Measurements from ENCODE around the gene MCHR2.

MCHR2 gene

DNA sequence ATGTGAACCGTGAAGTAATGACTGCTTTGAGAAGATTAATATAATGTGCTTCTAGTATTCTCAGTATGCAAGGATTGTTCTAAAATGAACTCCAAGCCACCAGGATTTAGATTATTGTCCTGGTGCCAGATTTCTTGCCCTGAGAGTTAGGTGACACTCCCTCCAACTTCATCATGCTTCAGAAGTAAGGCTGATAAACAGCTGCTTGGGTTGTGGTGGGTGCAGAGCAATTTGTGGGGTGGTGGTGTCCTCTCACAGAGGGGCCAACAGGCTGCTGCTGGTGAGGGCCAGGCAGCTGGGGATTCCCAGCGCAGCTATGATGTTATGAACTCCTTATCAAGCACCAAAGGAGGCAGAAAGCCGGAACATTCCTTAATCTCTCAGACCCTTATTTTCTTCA is 114.6 kb downstream of the MCHR2 start:
- H3K4me3 ChIP-seq (replicated peaks; ENCODE audit: insufficient read depth, low read length), result no peak overlapping the region
- DNase-seq (ENCODE audit: low read depth in 1 of 2, low spot score in 1 of 2), result no peak
- H3K27ac ChIP-seq (replicated peaks), result no peak overlapping the region
- H3K27me3 ChIP-seq (ENCODE audit: insufficient read depth, poor library complexity, severe bottlenecking), result peaks cover 3% of the 10 kb centered on the region
- TF ChIP-seq REST (IDR thresholded peaks at IDR 0.05; ENCODE audit: insufficient replicate concordance, low read depth), result no peak
- no peak for TF ChIP-seq POLR2AphosphoS5 (IDR thresholded peaks at IDR 0.05; ENCODE audit: low read depth)
- no peak for TF ChIP-seq GABPA (IDR thresholded peaks at IDR 0.05; ENCODE audit: low read depth)
- no peak for TF ChIP-seq CTCF (IDR thresholded peaks at IDR 0.05; ENCODE audit: insufficient read depth, low read length)
- no peak for TF ChIP-seq SPI1 (IDR thresholded peaks at IDR 0.05; ENCODE audit: borderline replicate concordance, low read depth)

- DNase-seq (ENCODE audit: low read depth in 1 of 2, low spot score in 1 of 2), result no peak
- no peak overlapping the region for H3K27ac ChIP-seq (replicated peaks)
Observed at GRCh38 chr6:99875068-99875467, 119.0 kb downstream of the MCHR2 start.

GRCh38 chr6:99873084-99873483 is 120.9 kb downstream of the MCHR2 start:
- H3K4me3 ChIP-seq (replicated peaks; ENCODE audit: insufficient read depth, low read length), result no peak overlapping the region
- no peak overlapping the region for H3K27ac ChIP-seq (replicated peaks)
- H3K27me3 ChIP-seq (ENCODE audit: insufficient read depth, poor library complexity, severe bottlenecking), result peaks cover 19% of the 10 kb centered on the region
- no peak for TF ChIP-seq CTCF (IDR thresholded peaks at IDR 0.05; ENCODE audit: insufficient read depth, low read length)
- no peak for TF ChIP-seq GABPA (IDR thresholded peaks at IDR 0.05; ENCODE audit: low read depth)
- no peak for TF ChIP-seq REST (IDR thresholded peaks at IDR 0.05; ENCODE audit: insufficient replicate concordance, low read depth)
- TF ChIP-seq SPI1 (IDR thresholded peaks at IDR 0.05; ENCODE audit: borderline replicate concordance, low read depth), result no peak
- no peak for TF ChIP-seq POLR2AphosphoS5 (IDR thresholded peaks at IDR 0.05; ENCODE audit: low read depth)
- no peak for DNase-seq (ENCODE audit: low read depth in 1 of 2, low spot score in 1 of 2)

More at GRCh38 chr6:99875068-99875467, 119.0 kb downstream of the MCHR2 start:
- Histone ChIP-seq H3K27me3 (ENCODE audit: insufficient read depth, poor library complexity, severe bottlenecking) (peaks cover 9% of the 10 kb centered on the region), H3K4me3 (replicated peaks; ENCODE audit: insufficient read depth, low read length) (no peak overlapping the region)
- TF ChIP-seq GABPA (IDR thresholded peaks at IDR 0.05; ENCODE audit: low read depth) (no peak), POLR2AphosphoS5 (IDR thresholded peaks at IDR 0.05; ENCODE audit: low read depth) (no peak), REST (IDR thresholded peaks at IDR 0.05; ENCODE audit: insufficient replicate concordance, low read depth) (no peak), SPI1 (IDR thresholded peaks at IDR 0.05; ENCODE audit: borderline replicate concordance, low read depth) (no peak), CTCF (IDR thresholded peaks at IDR 0.05; ENCODE audit: insufficient read depth, low read length) (no peak)
